Memory B cell (primary cell): ENCODE results near the gene SLC8A1.

Source experiments
- ATAC-seq: fragments of 150-1000 bp; cut with Tn5 transposase; 2 replicates; pipeline ENCODE4 v1.10.0; 2021; ENCODE audit warnings: low read depth, mild to moderate bottlenecking, moderate library complexity
- DNase-seq, 2 donors: peaks; one replicate each; pipeline ENCODE4 v3.0.0; 2022; ENCODE audit warnings: low spot score in 2 of 2
- H3K27ac Mint-ChIP-seq: one replicate; pipeline ENCODE4 v1.8.0; 2022; ENCODE audit warnings: mild to moderate bottlenecking, moderate library complexity, mixed read lengths
- H3K27me3 Mint-ChIP-seq: one replicate; pipeline ENCODE4 v1.8.0; 2022; ENCODE audit warnings: mixed read lengths
- H3K36me3 Mint-ChIP-seq: one replicate; pipeline ENCODE4 v1.8.0; 2022; ENCODE audit warnings: mild to moderate bottlenecking, mixed read lengths
- H3K4me1 Mint-ChIP-seq: one replicate; pipeline ENCODE4 v1.8.0; 2022; ENCODE audit warnings: mixed read lengths
- H3K4me3 Mint-ChIP-seq: one replicate; pipeline ENCODE4 v1.8.0; 2022; ENCODE audit warnings: mild to moderate bottlenecking, moderate library complexity, mixed read lengths
- H3K9me3 Mint-ChIP-seq: one replicate; pipeline ENCODE4 v1.8.0; 2022; ENCODE audit warnings: mixed read lengths

SLC8A1 gene

GRCh38 chr2:40474306-40474705 lies 22.4 kb upstream of the SLC8A1 start:
- DNase-seq (no peak), ATAC-seq (no peak)
- no peaks in the 10 kb centered on the region for H3K36me3 Mint-ChIP-seq
- no peak overlapping the region for H3K27ac Mint-ChIP-seq
- H3K4me3 Mint-ChIP-seq, result no peak overlapping the region
- H3K4me1 Mint-ChIP-seq, result peaks cover 3% of the 10 kb centered on the region
- H3K27me3 Mint-ChIP-seq, result peaks cover 3% of the 10 kb centered on the region
- no peaks in the 10 kb centered on the region for H3K9me3 Mint-ChIP-seq

GRCh38 chr2:40471866-40472265 lies 20.0 kb upstream of the SLC8A1 start:
- ATAC-seq (no peak), DNase-seq (no peak)
- H3K4me3 Mint-ChIP-seq, result no peak overlapping the region
- H3K9me3 Mint-ChIP-seq, result no peaks in the 10 kb centered on the region
- peaks cover 3% of the 10 kb centered on the region for H3K4me1 Mint-ChIP-seq
- no peaks in the 10 kb centered on the region for H3K36me3 Mint-ChIP-seq
- peaks cover 3% of the 10 kb centered on the region for H3K27me3 Mint-ChIP-seq
- H3K27ac Mint-ChIP-seq, result no peak overlapping the region

GRCh38 chr2:40470822-40471813 lies 19.2 kb upstream of the SLC8A1 start:
- no peak for DNase-seq
- Mint-ChIP-seq H3K4me3 (no peak overlapping the region), H3K36me3 (no peaks in the 10 kb centered on the region), H3K27ac (no peak overlapping the region), H3K27me3 (peaks cover 3% of the 10 kb centered on the region), H3K4me1 (peaks cover 3% of the 10 kb centered on the region), H3K9me3 (no peaks in the 10 kb centered on the region)
- no peak for ATAC-seq

GRCh38 chr2:40466935-40467572 lies 15.2 kb upstream of the SLC8A1 start:
- Mint-ChIP-seq H3K4me1 (peaks cover 3% of the 10 kb centered on the region), H3K36me3 (no peaks in the 10 kb centered on the region), H3K9me3 (no peaks in the 10 kb centered on the region)

GRCh38 chr2:40466332-40466906 lies 14.5 kb upstream of the SLC8A1 start:
- no peak overlapping the region for H3K27ac Mint-ChIP-seq
- peaks cover 3% of the 10 kb centered on the region for H3K4me1 Mint-ChIP-seq
- H3K36me3 Mint-ChIP-seq, result no peaks in the 10 kb centered on the region
- no peaks in the 10 kb centered on the region for H3K9me3 Mint-ChIP-seq
- ATAC-seq (no peak), DNase-seq (no peak)
- H3K4me3 Mint-ChIP-seq, result no peak overlapping the region
- H3K27me3 Mint-ChIP-seq, result peaks cover 3% of the 10 kb centered on the region

More at GRCh38 chr2:40466935-40467572, 15.2 kb upstream of the SLC8A1 start:
- Mint-ChIP-seq H3K4me3 (no peak overlapping the region), H3K27ac (no peak overlapping the region), H3K27me3 (peaks cover 3% of the 10 kb centered on the region)
- DNase-seq (no peak), ATAC-seq (no peak)

GRCh38 chr2:40463112-40463511 lies 11.2 kb upstream of the SLC8A1 start:
- no peak overlapping the region for H3K4me3 Mint-ChIP-seq
- no peaks in the 10 kb centered on the region for H3K36me3 Mint-ChIP-seq
- no peak for ATAC-seq
- no peaks in the 10 kb centered on the region for H3K4me1 Mint-ChIP-seq
- H3K9me3 Mint-ChIP-seq, result no peaks in the 10 kb centered on the region
- DNase-seq, result no peak
- H3K27ac Mint-ChIP-seq, result no peak overlapping the region
- no peaks in the 10 kb centered on the region for H3K27me3 Mint-ChIP-seq

GRCh38 chr2:40458271-40458794 lies 6.4 kb upstream of the SLC8A1 start:
- DNase-seq (no peak), ATAC-seq (no peak)
- H3K27me3 Mint-ChIP-seq, result peaks cover 1% of the 10 kb centered on the region

GRCh38 chr2:40457837-40458236 lies 5.9 kb upstream of the SLC8A1 start:
- H3K27ac Mint-ChIP-seq, result no peak overlapping the region
- DNase-seq (no peak), ATAC-seq (no peak)
- no peak overlapping the region for H3K4me3 Mint-ChIP-seq
- peaks cover 5% of the 10 kb centered on the region for H3K27me3 Mint-ChIP-seq
- no peaks in the 10 kb centered on the region for H3K9me3 Mint-ChIP-seq
- no peaks in the 10 kb centered on the region for H3K4me1 Mint-ChIP-seq
- no peaks in the 10 kb centered on the region for H3K36me3 Mint-ChIP-seq

More at GRCh38 chr2:40458271-40458794, 6.4 kb upstream of the SLC8A1 start:
- Mint-ChIP-seq H3K4me3 (no peak overlapping the region), H3K36me3 (no peaks in the 10 kb centered on the region), H3K27ac (no peak overlapping the region), H3K4me1 (no peaks in the 10 kb centered on the region), H3K9me3 (no peaks in the 10 kb centered on the region)

GRCh38 chr2:40457366-40457765 lies 5.5 kb upstream of the SLC8A1 start:
- H3K4me1 Mint-ChIP-seq, result peaks cover 2% of the 10 kb centered on the region
- ATAC-seq, result no peak
- peaks cover 8% of the 10 kb centered on the region for H3K27me3 Mint-ChIP-seq
- H3K36me3 Mint-ChIP-seq, result peaks cover 2% of the 10 kb centered on the region
- H3K27ac Mint-ChIP-seq, result no peak overlapping the region
- H3K4me3 Mint-ChIP-seq, result no peak overlapping the region
- no peak for DNase-seq
- peaks cover 2% of the 10 kb centered on the region for H3K9me3 Mint-ChIP-seq

- Mint-ChIP-seq H3K36me3 (peaks cover 2% of the 10 kb centered on the region), H3K27ac (no peak overlapping the region), H3K4me3 (no peak overlapping the region), H3K4me1 (peaks cover 3% of the 10 kb centered on the region), H3K27me3 (peaks cover 9% of the 10 kb centered on the region), H3K9me3 (peaks cover 2% of the 10 kb centered on the region)
- DNase-seq (no peak), ATAC-seq (no peak)
These were observed 5.0 kb upstream of the SLC8A1 start for GRCh38 chr2:40456926-40457325.

GRCh38 chr2:40455661-40456060 lies 3.8 kb upstream of the SLC8A1 start:
- ATAC-seq (no peak), DNase-seq (no peak)
- Mint-ChIP-seq H3K27me3 (peaks cover 11% of the 10 kb centered on the region), H3K4me1 (peaks cover 9% of the 10 kb centered on the region), H3K4me3 (no peak overlapping the region), H3K36me3 (peaks cover 2% of the 10 kb centered on the region), H3K27ac (no peak overlapping the region), H3K9me3 (peaks cover 2% of the 10 kb centered on the region)

GRCh38 chr2:40454321-40454720 lies 2.4 kb upstream of the SLC8A1 start:
- Mint-ChIP-seq H3K27ac (no peak overlapping the region), H3K27me3 (peaks cover 14% of the 10 kb centered on the region), H3K36me3 (peaks cover 2% of the 10 kb centered on the region), H3K9me3 (peaks cover 2% of the 10 kb centered on the region), H3K4me1 (peaks cover 15% of the 10 kb centered on the region), H3K4me3 (no peak overlapping the region)
- ATAC-seq (no peak), DNase-seq (no peak)

- Mint-ChIP-seq H3K4me3 (peak overlapping the region; percentile 76), H3K9me3 (peaks cover 2% of the 10 kb centered on the region), H3K27me3 (peaks cover 14% of the 10 kb centered on the region), H3K27ac (no peak overlapping the region), H3K36me3 (peaks cover 2% of the 10 kb centered on the region), H3K4me1 (peaks cover 15% of the 10 kb centered on the region)
- DNase-seq (no peak), ATAC-seq (no peak)
These were observed 896 bp upstream of the SLC8A1 start for GRCh38 chr2:40452786-40453185.
